ENCODE measurements around the gene FKBP2. TPM values are rescaled to one million over a fixed set of nuclear protein-coding genes. Genes with fewer than 3 reads are reported as not detected.

FKBP2 gene
- total and polyA plus RNA-seq, 8 donors, result 15.2 to 257 (median 57.6) TPM

DNA sequence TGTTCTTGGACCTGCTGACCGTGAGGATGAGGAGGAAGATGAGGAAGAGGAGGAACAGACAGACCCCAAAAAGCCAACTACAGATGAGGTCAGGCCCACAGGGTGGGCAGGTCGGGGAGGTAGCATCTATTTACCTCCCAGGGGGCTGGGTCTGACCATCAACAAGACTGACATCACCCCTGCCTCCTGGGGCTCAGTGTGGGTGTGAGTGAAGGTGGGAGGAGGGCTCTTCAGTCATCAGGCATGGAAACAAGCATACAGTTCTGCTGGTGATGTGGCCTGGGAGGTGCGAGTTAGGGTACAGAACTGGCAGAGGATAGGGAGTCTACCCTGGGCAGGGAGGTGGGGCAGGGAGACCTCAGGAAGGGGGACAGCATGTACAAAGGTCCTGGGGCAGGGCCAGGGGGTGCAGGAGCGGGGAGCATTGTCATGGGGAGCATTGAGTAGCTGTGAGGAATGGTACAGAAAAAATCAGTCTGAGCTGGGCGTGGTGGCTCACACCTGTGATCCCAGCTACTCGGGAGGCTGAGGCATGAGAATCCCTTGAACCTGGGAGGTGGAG is 19.3 kb downstream of the FKBP2 start:
- Histone ChIP-seq H3K27ac (no peak overlapping the region), H3K4me1 (no peaks in the 10 kb centered on the region), H3K9me3 (no peaks in the 10 kb centered on the region), H3K36me3 (peaks cover 69 to 98% (median 97%) of the 10 kb centered on the region in 4 donors), H3K27me3 (no peaks in the 10 kb centered on the region), H3K4me3 (no peak overlapping the region)
- WGBS, 5 donors, result 90 to 94% (median 92%) methylated on average over 6 of the region's 6 CpGs
- TF ChIP-seq POLR2A (IDR thresholded peaks at IDR 0.05) (no peak), EP300 (IDR thresholded peaks at IDR 0.05) (no peak), POLR2AphosphoS5 (IDR thresholded peaks at IDR 0.05) (no peak)
- TF ChIP-seq, protein P1, sequence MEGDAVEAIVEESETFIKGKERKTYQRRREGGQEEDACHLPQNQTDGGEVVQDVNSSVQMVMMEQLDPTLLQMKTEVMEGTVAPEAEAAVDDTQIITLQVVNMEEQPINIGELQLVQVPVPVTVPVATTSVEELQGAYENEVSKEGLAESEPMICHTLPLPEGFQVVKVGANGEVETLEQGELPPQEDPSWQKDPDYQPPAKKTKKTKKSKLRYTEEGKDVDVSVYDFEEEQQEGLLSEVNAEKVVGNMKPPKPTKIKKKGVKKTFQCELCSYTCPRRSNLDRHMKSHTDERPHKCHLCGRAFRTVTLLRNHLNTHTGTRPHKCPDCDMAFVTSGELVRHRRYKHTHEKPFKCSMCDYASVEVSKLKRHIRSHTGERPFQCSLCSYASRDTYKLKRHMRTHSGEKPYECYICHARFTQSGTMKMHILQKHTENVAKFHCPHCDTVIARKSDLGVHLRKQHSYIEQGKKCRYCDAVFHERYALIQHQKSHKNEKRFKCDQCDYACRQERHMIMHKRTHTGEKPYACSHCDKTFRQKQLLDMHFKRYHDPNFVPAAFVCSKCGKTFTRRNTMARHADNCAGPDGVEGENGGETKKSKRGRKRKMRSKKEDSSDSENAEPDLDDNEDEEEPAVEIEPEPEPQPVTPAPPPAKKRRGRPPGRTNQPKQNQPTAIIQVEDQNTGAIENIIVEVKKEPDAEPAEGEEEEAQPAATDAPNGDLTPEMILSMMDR (IDR thresholded peaks at IDR 0.05), result no peak
- intact Hi-C loops (cut with DNase I; ENCODE audit: low total_unique reads), result no loop called here
- no peak for DNase-seq

DNA sequence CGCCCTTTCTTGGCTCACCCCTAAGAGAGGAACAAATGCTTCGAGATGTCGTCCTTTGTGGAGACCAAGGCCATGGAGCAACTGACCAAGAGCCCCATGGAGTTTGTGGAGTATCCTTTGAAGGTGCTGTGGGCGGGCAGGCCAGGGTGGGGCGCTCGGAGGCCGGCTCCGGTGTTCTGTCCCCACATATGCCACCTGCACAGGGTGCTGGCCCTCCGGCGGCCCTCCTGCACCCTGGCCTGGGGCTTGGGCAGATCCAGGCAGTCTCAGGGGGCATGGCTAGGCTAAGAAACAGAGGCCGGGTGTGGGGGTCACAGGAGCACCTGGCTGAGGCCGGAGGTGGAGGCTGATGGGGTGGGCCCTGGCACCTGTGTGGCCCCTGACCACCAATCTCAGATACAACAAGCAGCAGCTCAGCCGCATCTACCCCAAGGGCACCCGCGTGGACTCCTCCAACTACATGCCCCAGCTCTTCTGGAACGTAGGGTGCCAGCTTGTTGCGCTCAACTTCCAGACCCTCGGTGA is 20.7 kb downstream of the FKBP2 start:
- Histone ChIP-seq H3K27me3 (no peaks in the 10 kb centered on the region), H3K27ac (no peak overlapping the region), H3K9me3 (no peaks in the 10 kb centered on the region), H3K36me3 (peaks cover 65 to 98% (median 97%) of the 10 kb centered on the region in 4 donors), H3K4me3 (no peak overlapping the region), H3K4me1 (no peaks in the 10 kb centered on the region)
- no peak for TF ChIP-seq POLR2AphosphoS5 (IDR thresholded peaks at IDR 0.05)
- TF ChIP-seq POLR2A (IDR thresholded peaks at IDR 0.05), result no peak
- TF ChIP-seq, protein P1 (IDR thresholded peaks at IDR 0.05), result no peak
- TF ChIP-seq EP300 (IDR thresholded peaks at IDR 0.05), result no peak
- 88 to 93% (median 93%) methylated on average over 16 to 18 of the region's 18 CpGs for WGBS, 5 donors
- no peak for DNase-seq
- intact Hi-C loops (cut with DNase I; ENCODE audit: low total_unique reads), result no loop called here

DNA sequence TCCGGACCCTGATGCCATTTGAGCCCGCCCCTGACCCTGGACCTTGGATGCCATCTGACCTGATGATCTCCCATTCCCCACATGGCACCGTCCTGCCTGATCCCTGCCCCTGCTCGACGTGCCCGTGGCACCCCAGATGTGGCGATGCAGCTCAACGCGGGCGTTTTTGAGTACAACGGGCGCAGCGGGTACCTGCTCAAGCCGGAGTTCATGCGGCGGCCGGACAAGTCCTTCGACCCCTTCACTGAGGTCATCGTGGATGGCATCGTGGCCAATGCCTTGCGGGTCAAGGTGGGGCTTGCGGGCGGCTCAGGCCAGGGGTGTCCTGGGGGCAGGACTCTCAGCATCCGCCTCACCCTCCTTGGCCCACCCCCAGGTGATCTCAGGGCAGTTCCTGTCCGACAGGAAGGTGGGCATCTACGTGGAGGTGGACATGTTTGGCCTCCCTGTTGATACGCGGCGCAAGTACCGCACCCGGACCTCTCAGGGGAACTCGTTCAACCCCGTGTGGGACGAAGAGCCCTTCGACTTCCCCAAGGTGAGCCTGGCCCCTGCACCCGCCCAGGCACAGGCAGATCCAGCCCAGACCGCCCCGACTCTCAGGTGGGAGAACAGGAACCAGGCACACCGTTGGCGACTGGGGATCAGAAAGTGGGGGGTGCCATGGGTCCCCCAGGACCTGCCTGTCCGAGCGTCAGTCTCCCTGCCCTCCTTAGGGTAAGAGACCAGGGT is 21.5 kb downstream of the FKBP2 start:
- Histone ChIP-seq H3K27me3 (no peaks in the 10 kb centered on the region), H3K4me1 (peaks cover 0 to 6% (median 6%) of the 10 kb centered on the region in 4 donors), H3K4me3 (no peak overlapping the region), H3K27ac (no peak overlapping the region), H3K9me3 (no peaks in the 10 kb centered on the region), H3K36me3 (peaks cover 59 to 97% (median 95%) of the 10 kb centered on the region in 4 donors)
- DNase-seq, result no peak
- WGBS, 5 donors, result 92 to 96% (median 93%) methylated on average over 18 to 42 of the region's 42 CpGs
- TF ChIP-seq, protein P1 (IDR thresholded peaks at IDR 0.05), result no peak
- no peak for TF ChIP-seq EP300 (IDR thresholded peaks at IDR 0.05)
- no peak for TF ChIP-seq POLR2A (IDR thresholded peaks at IDR 0.05)
- TF ChIP-seq POLR2AphosphoS5 (IDR thresholded peaks at IDR 0.05), result no peak
- intact Hi-C loops (cut with DNase I; ENCODE audit: low total_unique reads), result no loop called here

DNA sequence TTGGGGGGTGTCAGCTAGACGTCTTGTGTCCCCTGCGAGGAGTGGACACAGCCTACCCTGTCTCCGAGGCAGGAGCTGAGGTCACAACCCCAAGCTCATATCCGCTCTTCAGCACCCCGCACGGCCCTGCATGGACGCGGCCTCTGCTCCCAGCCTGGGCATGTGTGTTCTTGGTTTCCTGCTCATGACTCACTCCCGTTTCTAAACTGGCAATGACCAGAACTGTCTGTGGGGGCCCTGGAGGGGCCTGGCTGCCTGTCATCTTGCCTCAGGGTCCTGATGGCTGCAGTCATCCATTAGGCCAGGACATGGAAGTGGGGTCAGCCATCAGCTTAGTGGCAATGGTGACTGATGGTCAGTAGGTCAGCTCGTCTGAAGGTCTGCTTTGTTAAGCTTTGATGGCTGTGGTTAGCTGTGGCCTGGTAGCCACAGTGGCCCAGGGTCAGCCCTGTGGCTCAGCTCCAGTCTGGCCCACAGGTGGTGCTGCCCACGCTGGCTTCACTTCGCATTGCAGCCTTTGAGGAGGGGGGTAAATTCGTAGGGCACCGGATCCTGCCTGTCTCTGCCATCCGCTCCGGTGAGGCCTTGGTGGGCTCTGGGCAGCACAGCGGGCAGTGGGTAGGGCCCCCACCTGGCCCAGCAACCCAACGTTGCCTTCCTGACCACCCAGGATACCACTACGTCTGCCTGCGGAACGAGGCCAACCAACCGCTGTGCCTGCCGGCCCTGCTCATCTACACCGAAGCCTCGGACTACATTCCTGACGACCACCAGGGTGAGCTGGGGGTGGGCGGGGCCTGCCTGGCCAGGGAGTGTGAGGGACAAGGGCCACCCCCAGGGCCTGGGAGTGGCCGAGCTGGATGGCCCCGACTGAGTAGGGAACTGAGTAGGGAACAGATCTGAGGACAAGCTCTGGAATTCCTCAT is 22.4 kb downstream of the FKBP2 start:
- Histone ChIP-seq H3K27me3 (no peaks in the 10 kb centered on the region), H3K9me3 (no peaks in the 10 kb centered on the region), H3K36me3 (peaks cover 55 to 88% (median 86%) of the 10 kb centered on the region in 4 donors), H3K27ac (no peak overlapping the region), H3K4me1 (peaks cover 6 to 14% (median 14%) of the 10 kb centered on the region in 4 donors), H3K4me3 (no peak overlapping the region)
- intact Hi-C loops (cut with DNase I; ENCODE audit: low total_unique reads), result no loop called here
- 65 to 86% (median 84%) methylated on average over 11 to 29 of the region's 29 CpGs for WGBS, 5 donors
- TF ChIP-seq, protein P1 (IDR thresholded peaks at IDR 0.05), result no peak
- TF ChIP-seq POLR2AphosphoS5 (IDR thresholded peaks at IDR 0.05) (no peak), POLR2A (IDR thresholded peaks at IDR 0.05) (no peak), EP300 (IDR thresholded peaks at IDR 0.05) (no peak)
- DNase-seq, result no peak
